CD8-positive, alpha-beta memory T cell (primary cell): ENCODE data around the gene MEGF10. TPM values are rescaled to one million over a fixed set of nuclear protein-coding genes. Genes with fewer than 3 reads are reported as not detected.

Experiments
- CTCF ChIA-PET: fragments of 350-600 bp; sonication (Branson Sonifier 250); formaldehyde crosslinking; loops from one replicate; lab custom pipeline; 2021; ENCODE audit warnings: antibody characterized with exemption; lab: Charles Lee
- POLR2A ChIA-PET: fragments of 350-600 bp; sonication (Branson Sonifier 250); formaldehyde crosslinking; loops from one replicate; lab custom pipeline; 2021; ENCODE audit warnings: antibody characterized with exemption; lab: Charles Lee
- DNase-seq, 5 donors: peaks; one replicate each; pipeline versions ENCODE4 v3.0.0 to v3.0.0-alpha.2; 2020 to 2022; ENCODE audit warnings: mixed read lengths in 1 of 5
- H3K27ac ChIP-seq: one replicate; pipeline ENCODE4 v1.7.0; 2013; ENCODE audit warnings: low read depth, mild to moderate bottlenecking, low read length, moderate library complexity
- H3K27me3 ChIP-seq: 2 replicates; pipeline ENCODE4 v1.7.0; 2013; ENCODE audit warnings: low read length, mild to moderate bottlenecking; ENCODE audit not compliant: insufficient read depth, poor library complexity, severe bottlenecking
- H3K36me3 ChIP-seq: 2 replicates; pipeline ENCODE4 v1.7.0; 2013; ENCODE audit warnings: mild to moderate bottlenecking, low read length, moderate library complexity; ENCODE audit not compliant: insufficient read depth
- H3K4me1 ChIP-seq: 2 replicates; pipeline ENCODE4 v1.7.0; 2013; ENCODE audit warnings: mild to moderate bottlenecking, low read length, moderate library complexity; ENCODE audit not compliant: insufficient read depth
- H3K4me3 ChIP-seq: 2 replicates; pipeline ENCODE4 v1.7.0; 2013; ENCODE audit warnings: mild to moderate bottlenecking, low read length
- H3K9me3 ChIP-seq: 2 replicates; pipeline ENCODE4 v1.7.0; 2013; ENCODE audit warnings: mild to moderate bottlenecking, low read length
- H3K27ac Mint-ChIP-seq, 8 donors: one replicate each; pipeline ENCODE4 v1.8.0; 2020 to 2021; ENCODE audit warnings: mixed read lengths in 8 of 8, mild to moderate bottlenecking in 6 of 8, inconsistent platforms in 3 of 8, moderate library complexity in 3 of 8
- H3K27me3 Mint-ChIP-seq, 2 donors: one replicate each; pipeline ENCODE4 v1.8.0; 2020 to 2021; ENCODE audit warnings: mixed read lengths in 2 of 2, mild to moderate bottlenecking in 1 of 2, moderate library complexity in 1 of 2
- H3K36me3 Mint-ChIP-seq, 3 donors: one replicate each; pipeline ENCODE4 v1.8.0; 2020 to 2021; ENCODE audit warnings: mixed read lengths in 3 of 3, inconsistent platforms in 1 of 3, mild to moderate bottlenecking in 1 of 3
- H3K4me1 Mint-ChIP-seq, 3 donors: one replicate each; pipeline ENCODE4 v1.8.0; 2020 to 2021; ENCODE audit warnings: mixed read lengths in 3 of 3, inconsistent platforms in 1 of 3, mild to moderate bottlenecking in 1 of 3
- H3K4me3 Mint-ChIP-seq, 7 donors: one replicate each; pipeline ENCODE4 v1.8.0; 2020 to 2021; ENCODE audit warnings: mixed read lengths in 7 of 7, mild to moderate bottlenecking in 6 of 7, moderate library complexity in 4 of 7, inconsistent platforms in 2 of 7
- H3K9me3 Mint-ChIP-seq, 5 donors: one replicate each; pipeline ENCODE4 v1.8.0; 2020 to 2022; ENCODE audit warnings: mixed read lengths in 5 of 5, mild to moderate bottlenecking in 3 of 5, moderate library complexity in 2 of 5, inconsistent platforms in 1 of 5
- polyA plus RNA-seq: library from polyadenylated mRNA; unstranded; fragments of 300-500 nt; fragmentation: Illumina TruSeq; gene quantifications from one replicate; pipeline ENCODE4 v1.2.3, GENCODE V29; 2021
- total RNA-seq, 2 experiments: library from RNA; stranded (reverse); gene quantifications; one replicate each; pipeline ENCODE4 v1.2.3, GENCODE V29; 2021

MEGF10 gene
- total and polyA plus RNA-seq, 3 experiments from 2014 or later: not detected

DNA sequence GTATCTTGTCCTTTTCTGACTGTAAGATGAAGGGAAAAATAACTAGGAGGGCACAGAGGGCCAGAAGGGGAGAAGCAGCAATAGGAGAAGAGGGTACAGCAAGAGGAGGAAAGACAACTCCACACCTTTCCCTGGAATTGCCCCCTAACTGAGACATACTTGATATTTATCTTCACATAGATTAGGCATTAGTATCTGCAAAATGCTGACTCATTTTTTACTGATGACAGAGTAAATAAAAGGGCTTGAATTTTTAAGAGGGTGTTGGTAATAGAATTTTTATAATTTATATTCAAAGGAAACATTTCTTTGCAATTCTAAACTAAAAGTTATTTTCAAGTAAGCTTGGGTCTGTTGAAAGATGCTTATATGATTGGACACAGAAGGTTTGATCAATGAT lies 140.0 kb downstream of the MEGF10 start:
- H3K4me3 Mint-ChIP-seq: no peak overlapping the region
- H3K36me3 Mint-ChIP-seq: no peaks in the 10 kb centered on the region
- CTCF ChIA-PET: no interaction called here
- POLR2A ChIA-PET: no interaction called here
- Histone ChIP-seq H3K4me1 (no peaks in the 10 kb centered on the region), H3K27ac (no peak overlapping the region), H3K27me3 (no peaks in the 10 kb centered on the region), H3K36me3 (no peaks in the 10 kb centered on the region), H3K4me3 (no peak overlapping the region), H3K9me3 (no peaks in the 10 kb centered on the region)
- peaks cover 2 to 12% of the 10 kb centered on the region in 2 donors for H3K27me3 Mint-ChIP-seq
- no peaks in the 10 kb centered on the region for H3K9me3 Mint-ChIP-seq
- no peak for DNase-seq
- H3K4me1 Mint-ChIP-seq: no peaks in the 10 kb centered on the region
- H3K27ac Mint-ChIP-seq: no peak overlapping the region

DNA sequence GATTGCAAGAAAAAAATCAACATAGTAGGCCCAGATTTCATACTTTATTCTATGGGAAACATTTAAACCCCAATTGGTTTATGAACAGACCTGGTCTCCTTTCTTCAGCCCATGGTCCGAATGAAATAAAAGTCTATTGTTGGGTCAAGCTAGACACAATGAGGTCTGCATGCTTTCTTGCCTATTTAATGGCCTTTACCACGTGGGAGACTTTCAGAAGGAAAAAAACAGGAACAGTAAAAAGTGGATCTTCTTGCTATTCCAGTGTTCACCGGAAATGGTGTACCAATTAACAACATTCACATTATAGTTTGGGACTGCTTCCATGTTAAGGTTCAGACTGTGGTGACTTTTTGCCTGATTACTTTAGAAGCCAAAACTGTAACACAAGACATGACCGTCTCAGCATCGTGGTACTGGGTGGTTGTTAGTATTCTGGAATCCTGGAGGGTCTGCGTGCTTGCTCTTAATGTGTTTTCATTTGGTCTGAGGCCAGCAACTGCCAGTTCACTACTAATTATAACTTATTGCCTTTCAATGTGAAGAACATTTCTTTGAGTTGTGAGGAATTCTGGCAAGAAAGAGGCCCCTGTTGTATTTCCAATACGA lies 141.5 kb downstream of the MEGF10 start:
- H3K4me1 Mint-ChIP-seq: no peaks in the 10 kb centered on the region
- no peak overlapping the region for H3K4me3 Mint-ChIP-seq
- no peak overlapping the region for H3K27ac Mint-ChIP-seq
- ChIA-PET POLR2A (no interaction called here), CTCF (no interaction called here)
- Histone ChIP-seq H3K27ac (no peak overlapping the region), H3K27me3 (no peaks in the 10 kb centered on the region), H3K4me1 (no peaks in the 10 kb centered on the region), H3K9me3 (no peaks in the 10 kb centered on the region), H3K36me3 (no peaks in the 10 kb centered on the region), H3K4me3 (no peak overlapping the region)
- no peak for DNase-seq
- no peaks in the 10 kb centered on the region for H3K9me3 Mint-ChIP-seq
- H3K27me3 Mint-ChIP-seq: peaks cover 2 to 7% of the 10 kb centered on the region in 2 donors
- H3K36me3 Mint-ChIP-seq: no peaks in the 10 kb centered on the region

DNA sequence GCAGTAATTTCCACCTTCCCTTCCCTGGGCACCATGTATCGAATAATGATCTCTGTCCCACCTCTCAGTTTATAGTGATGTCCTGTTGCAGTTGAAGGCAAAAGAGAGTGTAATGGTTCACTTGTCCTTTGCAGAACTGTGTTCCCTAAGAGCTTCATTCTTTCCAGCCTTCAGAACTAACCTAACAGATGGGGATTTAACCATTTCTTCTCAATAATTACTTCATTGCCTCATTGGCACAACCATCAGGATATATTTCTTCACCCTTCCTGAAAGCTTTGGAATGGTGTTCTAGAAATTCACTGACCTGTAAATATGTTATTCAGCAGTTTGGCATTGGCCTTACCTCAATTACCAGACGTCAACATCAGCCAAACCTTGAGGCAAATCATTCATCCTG lies 142.9 kb downstream of the MEGF10 start:
- Histone ChIP-seq H3K27me3 (no peaks in the 10 kb centered on the region), H3K9me3 (no peaks in the 10 kb centered on the region), H3K4me3 (no peak overlapping the region), H3K4me1 (no peaks in the 10 kb centered on the region), H3K27ac (no peak overlapping the region), H3K36me3 (no peaks in the 10 kb centered on the region)
- peaks cover 0 to 4% of the 10 kb centered on the region in 2 donors for H3K27me3 Mint-ChIP-seq
- no peaks in the 10 kb centered on the region for H3K9me3 Mint-ChIP-seq
- DNase-seq: no peak
- H3K27ac Mint-ChIP-seq: no peak overlapping the region
- POLR2A ChIA-PET: no interaction called here
- CTCF ChIA-PET: no interaction called here
- no peaks in the 10 kb centered on the region for H3K36me3 Mint-ChIP-seq
- H3K4me3 Mint-ChIP-seq: no peak overlapping the region
- H3K4me1 Mint-ChIP-seq: no peaks in the 10 kb centered on the region

DNA sequence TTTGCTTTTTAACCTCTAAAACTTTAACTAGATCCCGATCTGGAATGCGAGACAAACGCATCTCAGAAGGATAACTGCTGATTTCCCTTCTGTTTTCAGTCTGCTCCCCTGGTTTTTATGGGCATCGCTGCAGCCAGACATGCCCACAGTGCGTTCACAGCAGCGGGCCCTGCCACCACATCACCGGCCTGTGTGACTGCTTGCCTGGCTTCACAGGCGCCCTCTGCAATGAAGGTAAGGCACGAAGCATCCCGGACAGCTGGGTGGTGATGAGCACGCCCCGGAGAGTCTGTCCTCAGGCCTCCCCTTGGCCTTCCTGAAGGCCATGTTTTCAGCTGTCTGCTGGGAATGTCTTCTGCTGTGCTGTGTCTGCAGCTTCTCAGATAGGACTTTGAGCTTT lies 144.0 kb downstream of the MEGF10 start:
- ChIA-PET CTCF (no interaction called here), POLR2A (no interaction called here)
- Mint-ChIP-seq H3K4me1 (no peaks in the 10 kb centered on the region), H3K9me3 (no peaks in the 10 kb centered on the region), H3K36me3 (no peaks in the 10 kb centered on the region), H3K27ac (no peak overlapping the region), H3K4me3 (no peak overlapping the region), H3K27me3 (peaks cover 0 to 4% of the 10 kb centered on the region in 2 donors)
- Histone ChIP-seq H3K4me3 (no peak overlapping the region), H3K4me1 (no peaks in the 10 kb centered on the region), H3K27ac (no peak overlapping the region), H3K9me3 (no peaks in the 10 kb centered on the region), H3K27me3 (no peaks in the 10 kb centered on the region), H3K36me3 (no peaks in the 10 kb centered on the region)
- DNase-seq: no peak

DNA sequence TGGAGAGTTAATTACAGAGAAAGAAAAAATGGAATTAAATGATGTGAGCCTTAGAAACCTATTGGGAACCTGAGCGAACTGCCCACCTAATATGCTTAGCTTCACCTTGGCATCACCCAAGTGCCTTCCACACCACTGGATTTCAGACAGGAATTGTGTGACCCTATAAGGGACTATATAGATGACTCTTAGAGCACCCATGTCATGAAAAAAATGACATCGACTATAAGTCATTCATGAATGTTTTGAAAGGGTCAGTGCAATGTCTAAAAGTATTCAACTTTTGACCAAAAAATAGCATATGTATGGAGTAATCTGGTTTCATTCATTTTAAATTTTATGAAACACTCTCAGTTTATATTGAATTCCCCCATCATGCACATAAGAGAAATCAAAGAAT lies 145.2 kb downstream of the MEGF10 start:
- Mint-ChIP-seq H3K36me3 (no peaks in the 10 kb centered on the region), H3K9me3 (no peaks in the 10 kb centered on the region), H3K27ac (no peak overlapping the region), H3K27me3 (peaks cover 0 to 4% of the 10 kb centered on the region in 2 donors), H3K4me3 (no peak overlapping the region), H3K4me1 (no peaks in the 10 kb centered on the region)
- ChIA-PET CTCF (no interaction called here), POLR2A (no interaction called here)
- H3K9me3 ChIP-seq: no peaks in the 10 kb centered on the region
- no peaks in the 10 kb centered on the region for H3K36me3 ChIP-seq
- no peaks in the 10 kb centered on the region for H3K27me3 ChIP-seq
- no peak for DNase-seq
- H3K4me1 ChIP-seq: no peaks in the 10 kb centered on the region
- H3K27ac ChIP-seq: no peak overlapping the region
- H3K4me3 ChIP-seq: no peak overlapping the region

DNA sequence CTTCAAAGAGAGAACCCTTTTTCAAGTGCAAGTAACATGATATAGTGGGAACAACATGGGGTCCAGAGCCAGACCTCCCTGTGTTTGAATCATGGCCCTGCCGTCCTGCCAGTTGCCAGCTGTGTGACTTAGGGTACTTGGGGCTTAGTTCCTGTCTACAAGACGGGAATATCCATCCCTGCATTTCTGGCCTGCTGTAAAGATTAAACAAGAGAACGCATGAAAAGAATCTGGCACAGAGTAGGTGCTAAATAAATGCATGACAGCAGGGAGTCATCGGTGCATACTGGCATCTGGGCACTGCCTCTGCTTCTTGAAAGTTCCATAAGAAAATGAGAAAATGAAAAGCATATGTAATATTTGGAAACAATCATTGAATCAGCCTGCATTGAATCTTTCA lies 149.0 kb downstream of the MEGF10 start:
- Histone ChIP-seq H3K27ac (no peak overlapping the region), H3K4me1 (no peaks in the 10 kb centered on the region), H3K36me3 (no peaks in the 10 kb centered on the region), H3K9me3 (no peaks in the 10 kb centered on the region), H3K4me3 (no peak overlapping the region), H3K27me3 (no peaks in the 10 kb centered on the region)
- H3K9me3 Mint-ChIP-seq: no peaks in the 10 kb centered on the region
- no peaks in the 10 kb centered on the region for H3K36me3 Mint-ChIP-seq
- no peaks in the 10 kb centered on the region for H3K4me1 Mint-ChIP-seq
- no peak overlapping the region for H3K27ac Mint-ChIP-seq
- POLR2A ChIA-PET: no interaction called here
- DNase-seq: no peak
- H3K4me3 Mint-ChIP-seq: no peak overlapping the region
- CTCF ChIA-PET: no interaction called here
- peaks cover 4 to 13% of the 10 kb centered on the region in 2 donors for H3K27me3 Mint-ChIP-seq

DNA sequence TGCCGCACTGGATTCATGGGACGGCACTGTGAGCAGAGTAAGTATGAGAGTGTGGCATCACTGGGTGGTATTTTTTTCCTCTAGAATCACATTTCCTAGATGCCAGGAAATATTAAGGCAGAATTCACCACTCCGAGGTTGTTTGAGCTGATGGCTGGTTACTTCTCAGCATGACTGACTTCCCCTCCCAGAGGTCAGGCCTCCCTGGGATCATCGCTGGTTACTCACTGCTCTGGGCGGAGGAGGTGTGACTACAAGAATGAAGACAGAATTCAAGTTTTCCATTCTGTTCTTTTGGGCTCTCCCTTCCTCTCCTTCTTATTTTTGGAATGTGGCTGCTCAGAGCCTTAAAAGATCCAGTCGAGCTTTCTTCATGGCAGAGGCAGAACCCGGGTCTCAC lies 150.2 kb downstream of the MEGF10 start:
- CTCF ChIA-PET: no interaction called here
- H3K36me3 Mint-ChIP-seq: no peaks in the 10 kb centered on the region
- Histone ChIP-seq H3K36me3 (no peaks in the 10 kb centered on the region), H3K4me1 (no peaks in the 10 kb centered on the region), H3K27ac (no peak overlapping the region), H3K27me3 (no peaks in the 10 kb centered on the region), H3K4me3 (no peak overlapping the region), H3K9me3 (no peaks in the 10 kb centered on the region)
- H3K27me3 Mint-ChIP-seq: peaks cover 4 to 17% of the 10 kb centered on the region in 2 donors
- no peaks in the 10 kb centered on the region for H3K4me1 Mint-ChIP-seq
- no peaks in the 10 kb centered on the region for H3K9me3 Mint-ChIP-seq
- H3K4me3 Mint-ChIP-seq: no peak overlapping the region
- H3K27ac Mint-ChIP-seq: no peak overlapping the region
- POLR2A ChIA-PET: no interaction called here
- DNase-seq: no peak

DNA sequence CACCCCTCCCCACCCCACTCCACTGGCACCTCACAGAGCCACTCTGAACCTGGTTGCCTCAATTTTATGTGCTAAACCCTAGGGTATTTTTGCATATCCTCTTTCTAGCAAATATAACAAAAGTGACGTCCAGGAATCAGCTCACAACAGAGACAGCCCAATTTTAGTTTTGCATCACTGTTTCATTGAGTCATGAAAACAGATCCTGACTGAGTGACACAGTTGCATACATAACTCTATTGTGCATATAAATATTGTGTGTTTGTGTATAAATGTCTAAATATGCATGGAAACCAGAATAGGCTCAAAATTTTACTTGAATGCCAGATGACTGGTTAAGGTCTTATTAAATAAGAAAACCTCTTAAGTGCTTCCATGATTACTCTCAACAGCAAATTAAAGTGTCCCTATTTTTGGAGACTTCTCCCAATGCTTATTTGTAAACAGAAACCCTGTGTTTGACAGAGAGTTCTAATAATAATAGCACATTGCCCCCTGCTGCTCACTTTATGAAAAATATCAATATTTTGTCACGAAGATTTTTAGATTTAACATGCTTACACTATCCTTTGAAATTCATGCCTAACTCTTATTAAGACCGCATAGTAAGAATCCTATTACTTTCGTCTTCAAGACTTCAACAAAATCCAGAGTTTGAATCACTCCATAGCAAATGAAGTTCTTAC lies 151.3 kb downstream of the MEGF10 start:
- Mint-ChIP-seq H3K36me3 (no peaks in the 10 kb centered on the region), H3K27me3 (peaks cover 4 to 17% of the 10 kb centered on the region in 2 donors), H3K27ac (no peak overlapping the region), H3K4me1 (no peaks in the 10 kb centered on the region), H3K9me3 (no peaks in the 10 kb centered on the region), H3K4me3 (no peak overlapping the region)
- Histone ChIP-seq H3K27me3 (no peaks in the 10 kb centered on the region), H3K27ac (no peak overlapping the region), H3K36me3 (no peaks in the 10 kb centered on the region), H3K9me3 (no peaks in the 10 kb centered on the region), H3K4me3 (no peak overlapping the region), H3K4me1 (no peaks in the 10 kb centered on the region)
- ChIA-PET CTCF (no interaction called here), POLR2A (no interaction called here)
- no peak for DNase-seq
